Stimulated activated CD4-positive, alpha-beta T cell treated with anti-CD3 and anti-CD28 coated beads, TNF-alpha, amount 100 ng/mL, for 1 hour (primary cell): ENCODE data around the gene EN2.

ENCODE experiments used
- DNase-seq, 3 donors: peaks; one replicate each; pipeline ENCODE4 v3.0.0-alpha.2; 2020; ENCODE audit warnings: low read depth in 3 of 3, low spot score in 1 of 3

Gene EN2

DNA sequence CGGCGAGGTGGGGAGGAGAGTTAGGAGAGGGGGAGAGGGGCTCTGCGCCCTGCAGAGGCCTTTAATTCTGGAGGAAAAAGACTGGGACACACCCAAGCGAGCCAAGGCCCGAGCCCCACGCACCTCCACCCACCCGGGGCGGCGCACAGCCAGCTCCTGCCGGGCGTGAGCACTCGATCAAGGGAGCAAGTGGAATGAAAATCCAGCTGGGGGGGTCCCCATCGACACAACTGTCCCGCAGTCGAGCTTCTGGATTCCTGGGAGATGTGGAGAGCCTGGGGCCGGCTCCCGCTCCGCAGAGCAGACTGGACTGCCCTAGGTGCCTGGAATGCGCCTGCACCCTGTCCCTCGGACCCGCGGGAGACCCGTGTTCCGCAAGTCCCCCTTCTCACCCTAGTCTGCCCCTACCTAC, 7.4 kb upstream of the EN2 start:
- DNase-seq: no peak

DNA sequence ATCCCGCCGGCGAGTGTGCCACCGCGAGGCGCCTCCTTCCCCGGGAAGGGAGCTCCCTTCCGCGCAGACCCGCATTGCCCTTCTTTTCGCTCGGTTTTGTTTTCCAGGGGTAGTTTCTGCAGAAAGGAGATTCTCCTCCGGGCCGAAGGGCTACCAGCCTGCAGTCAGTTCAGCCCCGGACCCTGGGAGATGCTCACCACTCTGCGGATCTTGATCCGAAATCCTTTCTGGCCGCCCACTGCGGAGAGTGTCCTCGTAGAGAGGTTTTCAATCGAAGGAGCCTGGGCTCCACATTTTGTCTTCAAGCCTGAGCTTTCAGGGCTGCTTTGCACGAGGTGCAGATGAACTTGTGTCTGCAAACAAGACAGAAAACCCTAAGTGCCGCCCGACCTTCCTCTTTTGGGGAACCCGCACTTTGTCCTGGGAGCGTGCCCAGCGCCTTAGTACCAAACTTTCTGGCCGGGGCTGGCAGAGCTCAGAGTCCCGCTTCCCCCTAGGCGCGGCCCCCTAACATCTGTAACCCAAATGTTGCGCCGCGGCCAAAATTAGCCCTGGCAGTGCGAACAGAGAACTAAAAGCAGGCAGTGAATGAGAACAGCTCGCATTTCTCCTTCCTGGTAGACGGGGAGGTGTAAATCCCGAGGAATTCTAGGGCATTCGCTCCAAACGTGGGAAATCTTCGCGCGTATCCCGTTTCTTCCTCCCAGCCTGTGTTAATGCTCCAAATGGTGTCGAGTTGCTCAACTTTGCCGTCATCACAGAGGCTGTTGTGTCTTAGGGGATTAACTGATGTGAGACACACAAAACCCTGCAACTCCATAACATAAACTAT, 6.7 kb upstream of the EN2 start:
- no peak for DNase-seq

DNA sequence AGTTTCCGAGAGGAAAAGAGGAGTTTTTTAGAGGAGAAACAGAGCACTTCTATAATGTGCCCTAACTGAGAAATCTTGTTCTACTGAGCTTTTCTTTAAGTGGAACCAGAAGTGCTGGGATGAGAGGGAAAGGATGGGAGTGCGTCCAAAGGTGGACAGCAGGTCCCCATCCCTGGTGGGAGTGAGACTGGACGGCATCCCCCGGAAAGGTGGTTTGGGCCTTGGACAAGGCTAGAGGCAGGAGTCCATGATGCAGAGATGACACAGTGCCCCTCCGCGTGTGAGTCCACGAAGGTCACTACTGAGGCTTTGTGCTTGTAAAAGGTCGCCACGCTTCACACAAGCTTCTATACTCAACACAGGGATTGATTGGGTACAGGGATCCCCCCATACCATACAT, 6.1 kb upstream of the EN2 start:
- DNase-seq: no peak

DNA sequence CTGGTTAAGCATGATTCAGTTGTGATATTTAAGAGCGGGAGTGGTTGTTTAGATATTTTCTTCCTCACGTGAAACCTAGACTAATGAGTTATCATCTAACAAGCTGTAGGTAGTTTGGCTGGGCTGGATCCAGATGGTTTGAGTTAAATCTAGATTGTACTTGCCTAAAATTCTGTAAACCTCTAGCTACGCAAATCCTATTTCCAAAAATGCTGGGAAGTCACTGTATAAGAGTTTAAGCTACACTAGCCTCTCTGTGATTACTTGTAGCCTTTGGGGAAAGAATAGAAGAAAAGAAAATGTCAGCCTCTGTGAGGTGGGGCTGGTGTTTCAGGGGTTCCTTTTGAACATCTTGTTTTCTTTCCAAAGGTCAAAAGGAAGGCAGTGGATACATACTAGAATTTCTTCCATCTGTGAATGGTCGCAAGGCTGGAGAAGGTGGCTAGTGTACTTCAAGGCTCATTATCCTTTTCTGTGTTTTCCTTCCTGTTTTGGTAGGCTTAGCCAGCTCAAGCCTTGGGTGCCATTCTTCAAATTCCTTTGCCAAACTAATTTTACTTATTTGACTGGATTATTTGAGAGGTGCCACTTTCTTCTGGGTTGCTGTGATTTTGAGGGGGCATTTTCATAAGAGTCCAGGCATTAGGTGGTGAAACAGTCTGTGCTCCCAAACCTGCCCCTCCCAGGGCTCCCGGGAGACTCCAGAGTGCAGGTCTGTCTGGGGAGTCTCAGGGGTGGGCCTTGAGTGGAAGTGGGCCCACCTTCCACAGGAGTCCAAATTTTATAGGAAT, 5.2 kb upstream of the EN2 start:
- DNase-seq: no peak

DNA sequence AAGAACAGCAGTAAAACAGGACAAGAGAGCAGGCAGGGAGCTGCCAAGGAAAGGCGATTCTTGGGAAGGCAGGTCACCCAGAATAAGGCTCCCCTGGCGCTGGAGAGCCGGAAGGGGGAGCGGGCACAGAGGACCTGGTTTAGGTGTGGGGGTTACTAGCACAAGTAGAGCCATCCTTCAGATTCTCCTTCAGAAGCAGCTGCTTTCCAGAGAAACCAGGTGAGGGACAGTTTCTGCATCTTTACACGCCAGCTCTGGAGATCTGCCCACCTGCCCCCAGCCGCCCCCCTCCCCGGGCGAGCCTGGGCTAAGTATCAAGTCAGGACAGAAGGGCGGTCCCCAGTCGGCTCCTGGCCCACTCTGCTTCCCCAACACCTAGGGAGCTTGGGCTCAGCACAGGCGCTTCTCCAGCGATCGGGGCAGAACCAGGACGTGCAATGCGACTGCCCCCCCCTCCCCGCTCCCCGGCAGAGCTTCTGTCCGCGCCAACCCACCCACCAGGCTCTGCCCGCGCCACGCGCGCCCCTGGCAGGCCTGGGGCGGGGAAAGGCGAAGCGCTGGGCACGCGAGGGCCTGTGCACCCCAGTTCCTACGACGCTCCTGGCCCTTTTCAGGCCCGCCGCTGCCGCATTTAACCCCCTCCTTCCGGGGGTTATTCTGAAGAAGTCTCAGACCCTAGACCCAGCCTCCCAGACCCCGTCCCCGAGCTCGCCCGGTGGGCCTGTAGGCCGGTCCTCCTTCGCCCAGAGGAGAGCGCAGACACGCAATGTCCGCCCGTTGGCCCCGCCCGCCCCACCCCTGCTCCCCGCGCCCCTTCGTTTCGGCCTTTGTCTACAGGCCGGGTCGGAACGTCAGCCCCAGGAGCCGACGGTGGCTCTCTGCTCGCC, 4.4 kb upstream of the EN2 start:
- no peak for DNase-seq

DNA sequence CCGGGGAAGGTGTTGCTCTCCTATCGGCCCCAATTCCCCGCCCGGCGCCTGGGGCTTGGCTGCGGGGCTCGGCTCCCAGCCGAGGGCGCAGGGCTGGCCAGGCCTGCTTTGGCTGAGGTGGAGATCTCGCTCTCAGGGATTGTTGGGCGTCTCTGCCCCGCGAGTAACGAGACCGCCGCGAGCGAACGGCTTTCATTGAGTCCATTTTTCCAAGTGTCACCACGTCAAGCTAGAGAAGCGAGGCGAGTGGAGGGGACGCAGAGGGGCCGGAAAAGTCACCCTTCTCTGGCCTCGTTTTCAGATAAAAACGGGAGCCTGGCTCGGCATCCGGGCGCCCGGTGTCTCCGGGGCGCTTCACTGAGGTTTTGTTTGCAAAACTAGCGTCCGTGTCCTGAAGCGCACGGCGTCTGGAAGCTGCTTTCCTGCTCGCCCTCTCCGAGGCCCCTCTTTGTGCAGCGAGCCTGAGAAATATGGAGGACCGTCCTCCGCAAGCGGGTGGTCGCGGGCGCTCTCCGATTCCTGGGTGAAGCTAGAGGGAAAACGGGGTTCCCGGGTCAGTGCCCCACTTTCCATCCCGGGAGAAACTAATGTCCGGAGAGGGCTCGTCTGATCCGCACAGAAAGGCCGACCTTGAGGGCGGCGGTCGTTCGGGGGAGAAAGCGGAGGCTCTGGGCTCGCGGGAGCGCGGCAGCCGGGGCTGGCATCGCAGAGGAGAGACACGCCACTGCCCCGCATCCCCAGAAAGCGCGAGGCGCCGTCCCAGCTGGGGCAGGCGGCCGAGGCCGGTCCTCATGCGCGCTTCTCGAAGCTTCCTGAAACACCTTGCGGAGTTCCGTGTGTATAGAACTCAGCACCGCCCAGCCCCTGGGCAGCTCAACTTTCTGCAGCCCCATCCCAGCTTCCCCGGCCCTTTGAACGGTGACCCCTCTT, 3.5 kb upstream of the EN2 start:
- DNase-seq: no peak

DNA sequence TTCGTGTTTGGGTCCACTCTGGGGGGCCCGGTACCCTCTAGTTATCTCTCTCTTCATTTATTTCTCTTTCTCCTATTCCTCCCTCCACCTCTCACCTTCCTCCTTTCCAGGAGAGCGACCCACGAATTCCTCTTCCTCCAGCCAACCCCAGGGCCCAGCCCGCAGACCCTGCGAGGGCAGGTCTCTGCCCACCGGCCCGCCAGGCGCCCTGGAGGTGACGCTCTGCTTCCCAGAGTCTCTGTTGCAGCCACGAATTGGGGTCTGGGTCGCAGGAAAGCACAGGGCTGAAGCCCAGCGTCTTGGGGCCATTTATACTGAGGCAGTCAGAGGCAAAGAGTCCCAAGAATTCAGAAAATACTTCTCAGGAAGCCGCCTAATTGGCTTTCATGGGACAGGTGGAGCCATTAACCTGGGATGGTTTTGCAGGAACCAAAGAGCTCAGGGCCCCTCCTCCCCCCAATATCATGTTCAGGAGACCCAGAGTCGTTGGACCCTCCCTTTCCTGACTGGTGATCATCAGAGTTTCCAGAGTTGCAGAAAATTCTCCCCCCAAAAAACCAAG, 2.7 kb upstream of the EN2 start:
- no peak for DNase-seq

DNA sequence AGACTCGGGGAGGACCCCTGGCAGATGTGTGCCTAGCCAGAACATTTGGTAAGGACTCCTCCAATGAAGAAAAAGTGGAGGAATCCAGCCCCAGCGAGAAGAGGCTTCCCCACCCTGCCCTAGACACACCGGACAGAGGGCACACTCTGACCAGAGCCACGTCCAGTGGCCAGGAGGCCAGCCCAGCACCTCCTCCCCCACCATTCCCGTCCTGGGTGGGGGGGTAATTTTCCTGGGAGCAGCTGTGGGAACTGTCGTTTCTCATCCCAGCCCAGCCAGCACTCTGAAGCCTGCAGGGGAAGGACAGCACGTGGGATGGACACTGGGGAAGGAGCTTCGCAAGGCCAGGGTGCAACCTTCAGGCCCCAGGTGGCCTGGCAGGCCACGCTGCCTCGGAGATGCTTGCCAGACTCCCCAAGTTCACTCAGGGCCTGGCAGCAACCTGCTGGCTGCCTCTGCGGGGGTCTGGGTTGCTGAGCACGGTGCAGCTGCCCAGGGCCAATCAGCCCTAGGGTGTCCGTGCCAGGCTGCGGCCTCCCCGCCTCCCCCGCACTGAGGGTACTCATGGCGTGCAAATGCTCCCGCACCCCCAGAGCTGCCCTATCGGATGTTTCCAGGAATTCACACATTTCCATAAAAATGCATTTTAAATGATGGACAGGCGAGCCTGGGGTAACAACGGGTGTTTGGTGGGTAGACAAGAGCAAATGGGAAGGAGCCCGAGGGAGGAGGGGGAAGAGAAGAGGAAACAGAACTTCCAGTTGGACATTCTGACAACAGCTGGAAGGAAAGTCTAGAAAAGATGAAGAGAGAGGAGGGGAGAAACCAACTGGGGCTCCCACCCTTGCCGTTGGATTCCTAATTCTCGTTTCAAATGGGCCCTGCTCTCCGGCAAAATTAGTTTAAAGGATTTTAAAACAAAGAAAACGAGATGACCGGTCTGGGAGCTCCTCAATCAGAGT, 1.9 kb upstream of the EN2 start:
- no peak for DNase-seq

DNA sequence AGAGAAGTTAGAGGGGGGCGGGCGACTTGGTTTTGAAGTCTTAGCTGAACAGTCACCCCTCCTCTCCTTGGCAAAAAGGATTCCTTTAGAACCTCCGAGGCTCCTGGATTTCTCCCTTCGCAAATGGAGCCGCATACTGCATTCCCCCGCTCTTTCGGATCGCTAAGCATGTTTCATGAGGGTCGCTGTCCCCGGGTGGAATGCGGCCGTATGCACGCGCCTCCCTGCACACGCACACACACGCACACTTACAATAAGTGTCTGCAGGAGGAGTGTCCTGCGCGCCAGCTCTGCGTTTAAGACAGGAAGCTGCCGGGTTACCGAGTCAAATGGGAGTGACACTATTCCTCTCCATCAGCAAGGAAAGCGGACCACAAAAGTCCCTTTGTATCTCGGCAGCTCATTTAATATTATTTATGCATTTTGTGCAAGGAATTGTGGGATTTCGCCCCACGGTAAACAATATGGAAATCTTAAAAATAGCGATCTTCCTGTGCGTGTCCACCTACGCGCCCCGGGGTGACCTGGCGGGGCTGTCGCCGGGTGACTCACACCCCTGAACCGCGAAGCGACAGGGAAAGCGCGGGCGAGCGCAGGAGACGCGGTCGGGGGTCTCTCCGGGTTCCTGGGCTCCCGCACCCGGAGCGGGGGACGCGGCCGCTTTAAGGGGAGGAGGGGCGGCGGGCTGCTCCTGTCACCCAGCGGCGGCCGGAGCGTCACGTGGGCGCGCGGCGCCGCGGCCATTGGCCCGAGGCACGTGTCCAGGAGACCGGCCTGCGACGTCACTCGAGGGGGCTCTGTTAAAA, 988 bp upstream of the EN2 start:
- DNase-seq: no peak

DNA sequence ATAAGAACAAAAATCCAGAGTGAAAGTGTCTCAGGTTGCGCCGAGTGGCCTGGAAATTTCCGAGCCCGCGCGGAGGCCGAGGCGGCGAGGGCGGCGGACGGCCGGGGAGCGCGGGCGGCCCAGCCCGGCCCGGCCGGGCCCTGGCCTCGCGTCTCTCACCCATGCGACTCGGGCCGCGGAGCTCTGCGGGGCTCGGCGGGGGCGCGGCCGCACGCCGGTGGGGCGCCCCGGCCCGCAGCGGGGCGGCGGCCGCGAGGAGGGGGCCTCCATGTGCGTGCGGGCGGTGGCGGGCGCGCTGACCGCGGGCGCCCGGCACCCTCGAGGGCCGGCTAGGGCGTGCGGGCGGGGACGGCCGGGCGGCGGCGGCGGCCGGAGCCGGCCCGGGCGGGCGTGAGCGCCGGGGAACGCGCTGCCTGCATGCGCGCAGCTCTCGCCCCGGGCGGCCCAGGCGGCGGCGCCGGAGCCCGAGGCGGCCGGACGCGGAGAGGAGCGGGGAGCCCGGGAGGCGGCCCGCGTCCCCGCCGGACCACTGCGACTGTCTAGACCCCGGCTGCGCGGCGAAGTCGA, 302 bp upstream of the EN2 start:
- DNase-seq: no peak

DNA sequence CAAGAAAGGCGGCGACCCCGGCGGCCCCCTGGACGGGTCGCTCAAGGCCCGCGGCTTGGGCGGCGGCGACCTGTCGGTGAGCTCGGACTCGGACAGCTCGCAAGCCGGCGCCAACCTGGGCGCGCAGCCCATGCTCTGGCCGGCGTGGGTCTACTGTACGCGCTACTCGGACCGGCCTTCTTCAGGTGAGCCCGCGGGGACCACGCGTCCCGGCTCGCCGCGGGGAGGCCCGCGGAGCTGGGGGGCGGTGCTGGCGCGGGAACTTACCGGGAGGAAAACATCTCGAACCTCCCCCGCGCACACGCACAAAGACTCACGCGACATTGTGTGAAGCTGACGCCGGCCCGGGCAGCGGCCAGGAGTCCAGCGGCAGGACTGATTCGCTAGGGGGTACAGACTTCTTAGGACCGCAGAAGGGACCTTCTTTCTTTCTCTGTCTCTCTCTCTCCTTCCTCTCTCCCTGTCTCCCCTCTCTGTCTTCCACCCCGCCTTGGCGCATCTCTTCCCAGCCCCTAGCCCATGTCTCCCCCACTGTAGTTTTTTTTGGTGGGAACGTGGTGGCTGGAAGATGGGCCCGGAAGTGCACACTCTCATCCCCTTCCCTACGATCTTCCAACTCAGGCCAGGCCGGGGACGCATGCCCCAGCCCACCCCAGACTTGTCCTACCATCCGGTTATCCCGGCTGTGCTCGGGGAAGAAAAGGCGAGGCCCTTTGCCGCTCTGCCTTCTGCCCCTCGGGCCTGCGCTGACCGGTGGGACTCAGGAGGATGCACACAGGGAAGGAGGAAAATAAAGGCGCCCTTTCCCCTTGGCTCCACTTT, 1.2 kb downstream of the EN2 start:
- DNase-seq: no peak

DNA sequence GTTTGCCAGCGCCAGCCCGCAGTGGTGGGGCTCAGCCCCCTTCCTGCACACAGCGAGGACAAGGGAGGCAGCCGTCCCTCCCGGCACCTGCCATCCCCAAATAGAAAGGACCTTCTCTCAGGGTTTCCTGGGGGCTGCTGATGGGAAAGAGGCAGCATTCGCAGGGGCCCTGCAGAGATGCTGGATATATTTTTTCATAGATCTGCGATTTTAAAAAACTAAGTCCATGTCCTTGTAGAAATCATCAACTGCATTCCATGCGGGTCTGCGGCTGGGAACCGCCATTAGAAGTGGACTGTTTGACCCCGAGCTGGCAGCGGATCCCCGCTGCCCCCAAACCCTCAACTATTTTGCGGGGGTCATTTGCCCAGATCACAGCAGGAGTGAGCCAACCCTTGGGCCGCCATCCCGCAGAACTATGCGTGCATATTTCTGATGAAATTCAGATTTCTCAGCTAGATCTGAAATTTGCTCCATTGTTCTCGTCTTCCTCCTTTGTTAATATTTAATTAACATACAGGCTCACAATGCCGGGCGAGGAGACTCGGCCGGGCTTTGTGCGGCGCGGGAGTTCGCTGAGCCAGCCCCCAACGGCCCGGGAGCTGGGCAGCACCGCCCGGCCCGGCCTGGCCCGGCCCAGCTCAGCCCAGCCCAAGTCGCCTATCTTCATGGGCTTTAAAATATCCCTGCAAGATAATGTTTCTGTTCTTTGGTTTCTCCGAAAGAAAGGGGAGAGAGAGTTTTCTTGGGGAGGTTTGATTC, 2.0 kb downstream of the EN2 start:
- no peak for DNase-seq

DNA sequence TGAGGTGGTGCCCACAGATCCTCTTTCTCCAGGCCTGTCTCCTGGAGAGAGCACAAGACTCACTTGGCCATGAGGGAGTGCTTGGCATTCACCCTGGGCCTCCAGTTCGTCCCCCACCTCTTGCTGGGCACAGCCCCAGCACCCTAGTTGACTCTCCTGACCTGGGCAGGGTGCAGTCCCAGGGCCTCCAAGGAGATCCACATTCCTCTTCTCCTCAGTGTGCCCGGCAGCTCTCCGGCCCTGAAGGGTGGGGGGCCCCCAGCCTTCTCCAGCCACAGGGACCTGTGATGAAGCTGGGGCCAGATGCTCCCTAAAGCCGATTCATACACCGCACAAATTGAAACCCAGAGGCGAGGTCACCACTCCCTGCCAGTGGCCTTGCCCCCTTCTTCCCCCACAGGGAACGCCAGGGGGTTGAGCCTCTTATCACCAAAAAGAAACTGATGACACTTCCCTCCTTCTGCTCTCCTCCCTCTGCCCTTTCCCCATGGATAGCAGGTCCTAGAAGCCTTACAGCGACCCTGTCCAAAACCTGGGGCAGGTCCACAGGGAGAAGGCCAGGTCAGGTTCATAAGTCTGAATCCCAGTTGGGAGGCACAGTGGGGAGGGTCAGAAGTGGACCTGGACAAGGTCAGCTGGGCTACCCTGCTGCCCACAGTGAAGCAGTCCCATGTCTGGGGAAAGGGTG, 3.1 kb downstream of the EN2 start:
- no peak for DNase-seq

DNA sequence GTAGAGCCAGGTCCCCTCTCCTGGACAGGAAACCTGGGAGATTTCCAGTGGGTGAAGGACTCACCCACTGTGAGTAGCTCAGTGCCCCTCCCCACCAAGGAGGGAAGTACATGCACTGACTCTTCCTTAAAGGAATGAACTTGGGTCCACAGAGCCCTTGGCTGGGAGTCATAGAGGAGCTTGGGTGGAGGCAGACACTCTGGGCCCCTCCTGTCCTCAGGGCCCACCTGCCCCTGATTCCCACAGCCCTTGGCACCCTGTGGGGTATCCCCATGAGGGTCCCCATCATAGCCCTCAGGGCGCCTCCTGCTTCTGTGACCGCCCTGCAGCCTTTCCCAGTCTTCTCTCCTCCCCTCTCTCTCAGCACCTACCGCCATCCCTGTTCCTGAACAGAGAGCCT, 3.7 kb downstream of the EN2 start:
- DNase-seq: no peak

DNA sequence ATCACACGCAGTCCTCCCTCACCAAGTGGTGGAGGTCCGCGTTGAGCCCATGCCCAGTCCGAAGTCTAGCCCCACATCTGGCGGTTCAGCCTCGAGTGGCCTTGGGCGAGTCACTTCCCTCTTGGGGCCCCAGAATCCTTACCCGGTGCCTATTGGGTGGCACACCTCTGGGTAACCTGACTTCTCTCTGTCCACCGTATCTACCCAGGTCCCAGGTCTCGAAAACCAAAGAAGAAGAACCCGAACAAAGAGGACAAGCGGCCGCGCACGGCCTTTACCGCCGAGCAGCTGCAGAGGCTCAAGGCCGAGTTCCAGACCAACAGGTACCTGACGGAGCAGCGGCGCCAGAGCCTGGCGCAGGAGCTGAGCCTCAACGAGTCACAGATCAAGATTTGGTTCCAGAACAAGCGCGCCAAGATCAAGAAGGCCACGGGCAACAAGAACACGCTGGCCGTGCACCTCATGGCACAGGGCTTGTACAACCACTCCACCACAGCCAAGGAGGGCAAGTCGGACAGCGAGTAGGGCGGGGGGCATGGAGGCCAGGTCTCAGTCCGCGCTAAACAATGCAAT, 4.3 kb downstream of the EN2 start:
- DNase-seq: no peak
